ENCODE data around the gene MAP2K5.

DNA sequence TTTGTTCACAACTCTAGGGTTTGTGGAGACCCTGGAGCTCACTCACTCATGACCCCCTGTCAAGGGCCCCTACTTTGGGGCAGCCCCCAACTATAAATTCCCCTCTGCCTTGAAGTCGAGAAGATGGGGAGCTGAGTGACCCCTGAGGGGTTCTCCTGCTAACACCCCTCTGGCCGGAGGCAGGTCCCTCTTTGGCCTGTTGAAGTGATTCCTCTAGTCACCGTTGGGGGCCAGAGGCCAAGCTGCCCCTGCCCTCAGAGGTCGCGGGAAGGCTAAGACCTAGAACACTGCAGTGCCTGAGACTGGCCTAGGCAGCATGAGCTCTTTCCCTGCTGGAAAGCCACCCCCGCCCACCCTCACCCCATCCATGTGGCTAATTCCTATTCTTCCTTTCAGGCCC, 267.4 kb downstream of the MAP2K5 start:
- TF ChIP-seq, protein P1, sequence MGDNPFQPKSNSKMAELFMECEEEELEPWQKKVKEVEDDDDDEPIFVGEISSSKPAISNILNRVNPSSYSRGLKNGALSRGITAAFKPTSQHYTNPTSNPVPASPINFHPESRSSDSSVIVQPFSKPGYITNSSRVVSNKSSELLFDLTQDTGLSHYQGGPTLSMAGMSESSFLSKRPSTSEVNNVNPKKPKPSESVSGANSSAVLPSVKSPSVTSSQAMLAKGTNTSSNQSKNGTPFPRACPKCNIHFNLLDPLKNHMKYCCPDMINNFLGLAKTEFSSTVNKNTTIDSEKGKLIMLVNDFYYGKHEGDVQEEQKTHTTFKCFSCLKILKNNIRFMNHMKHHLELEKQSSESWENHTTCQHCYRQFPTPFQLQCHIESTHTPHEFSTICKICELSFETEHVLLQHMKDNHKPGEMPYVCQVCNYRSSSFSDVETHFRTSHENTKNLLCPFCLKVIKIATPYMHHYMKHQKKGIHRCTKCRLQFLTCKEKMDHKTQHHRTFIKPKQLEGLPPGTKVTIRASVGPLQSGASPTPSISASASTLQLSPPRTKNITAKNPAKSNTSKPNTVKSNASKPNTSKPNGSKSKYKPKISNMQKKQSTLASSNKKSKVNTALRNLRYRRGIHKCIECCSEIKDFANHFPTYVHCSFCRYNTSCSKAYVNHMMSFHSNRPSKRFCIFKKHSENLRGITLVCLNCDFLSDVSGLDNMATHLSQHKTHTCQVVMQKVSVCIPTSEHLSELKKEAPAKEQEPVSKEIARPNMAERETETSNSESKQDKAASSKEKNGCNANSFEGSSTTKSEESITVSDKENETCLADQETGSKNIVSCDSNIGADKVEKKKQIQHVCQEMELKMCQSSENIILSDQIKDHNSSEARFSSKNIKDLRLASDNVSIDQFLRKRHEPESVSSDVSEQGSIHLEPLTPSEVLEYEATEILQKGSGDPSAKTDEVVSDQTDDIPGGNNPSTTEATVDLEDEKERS (tag by site-specific recombination; IDR thresholded peaks at IDR 0.05) = no peak
- TF ChIP-seq ZNF302 (tag by site-specific recombination; IDR thresholded peaks at IDR 0.05; ENCODE audit: low read depth) = no peak
